Germinal center (tissue), 1 donor: ENCODE measurements around the gene ST7.
"Not testable (repeated sequence)": the region's sequence is repeated elsewhere in the genome, so short reads cannot be mapped to it uniquely, and the experiment has no call there.

ENCODE experiments used
- DNase-seq: peaks from one replicate; pipeline ENCODE4 v3.0.0; 2012; ENCODE audit warnings: mixed read lengths, low spot score

Gene ST7

GRCh38 chr7:117227091-117227490 lies 273.8 kb downstream of the ST7 start:
- DNase-seq = no peak

GRCh38 chr7:117229350-117229749 lies 276.0 kb downstream of the ST7 start:
- no peak for DNase-seq

- DNase-seq = no peak
These were observed 277.2 kb downstream of the ST7 start for GRCh38 chr7:117230276-117231046.

GRCh38 chr7:117231047-117231359 lies 277.7 kb downstream of the ST7 start:
- no peak for DNase-seq

GRCh38 chr7:117237646-117238045 lies 284.3 kb downstream of the ST7 start:
- DNase-seq = no peak

GRCh38 chr7:117238472-117238871 lies 285.2 kb downstream of the ST7 start:
- DNase-seq = no peak

- no peak for DNase-seq
These were observed 285.6 kb downstream of the ST7 start for GRCh38 chr7:117238937-117239336.

- DNase-seq = no peak
These were observed 287.8 kb downstream of the ST7 start for GRCh38 chr7:117241088-117241487.

GRCh38 chr7:117243390-117243789 lies 290.1 kb downstream of the ST7 start:
- no peak for DNase-seq

GRCh38 chr7:117245703-117246102 lies 292.4 kb downstream of the ST7 start:
- not testable (repeated sequence) for DNase-seq

GRCh38 chr7:117247809-117248208 lies 294.5 kb downstream of the ST7 start:
- no peak for DNase-seq

GRCh38 chr7:117248829-117249228 lies 295.5 kb downstream of the ST7 start:
- no peak for DNase-seq

GRCh38 chr7:117249696-117250095 lies 296.4 kb downstream of the ST7 start:
- DNase-seq = no peak

- no peak for DNase-seq
These were observed 296.9 kb downstream of the ST7 start for GRCh38 chr7:117250245-117250644.

GRCh38 chr7:117250801-117251200 lies 297.5 kb downstream of the ST7 start:
- no peak for DNase-seq

GRCh38 chr7:117251687-117252086 lies 298.4 kb downstream of the ST7 start:
- no peak for DNase-seq

- DNase-seq = no peak
These were observed 306.3 kb downstream of the ST7 start for GRCh38 chr7:117259615-117260014.

- no peak for DNase-seq
These were observed 309.2 kb downstream of the ST7 start for GRCh38 chr7:117262546-117262945.

- no peak for DNase-seq
These were observed 311.4 kb downstream of the ST7 start for GRCh38 chr7:117264716-117265115.

GRCh38 chr7:117269417-117269816 lies 316.1 kb downstream of the ST7 start:
- no peak for DNase-seq

- DNase-seq = no peak
These were observed 316.6 kb downstream of the ST7 start for GRCh38 chr7:117269886-117270285.

GRCh38 chr7:117270371-117270770 lies 317.1 kb downstream of the ST7 start:
- no peak for DNase-seq

- no peak for DNase-seq
These were observed 318.3 kb downstream of the ST7 start for GRCh38 chr7:117271566-117271965.

- DNase-seq = no peak
These were observed 318.9 kb downstream of the ST7 start for GRCh38 chr7:117272017-117272759.
